ENCODE measurements around the gene PAX3.

PAX3 gene

GRCh38 chr2:222309766-222310165 lies 11.0 kb upstream of the PAX3 start:
- no peak for DNase-seq

- DNase-seq = no peak
Measured at GRCh38 chr2:222309361-222309760, 10.6 kb upstream of the PAX3 start.

GRCh38 chr2:222307978-222308730 lies 9.4 kb upstream of the PAX3 start:
- no peak for DNase-seq

GRCh38 chr2:222307143-222307756 lies 8.5 kb upstream of the PAX3 start:
- DNase-seq = no peak

- DNase-seq = no peak
Measured at GRCh38 chr2:222306393-222307142, 7.8 kb upstream of the PAX3 start.

GRCh38 chr2:222305516-222306392 lies 7.0 kb upstream of the PAX3 start:
- no peak for DNase-seq

GRCh38 chr2:222304737-222305515 lies 6.1 kb upstream of the PAX3 start:
- DNase-seq = no peak

GRCh38 chr2:222303828-222304736 lies 5.3 kb upstream of the PAX3 start:
- no peak for DNase-seq

- no peak for DNase-seq
Measured at GRCh38 chr2:222303045-222303827, 4.4 kb upstream of the PAX3 start.

- DNase-seq = no peak
Measured at GRCh38 chr2:222302178-222303018, 3.6 kb upstream of the PAX3 start.

GRCh38 chr2:222301796-222302118 lies 3.0 kb upstream of the PAX3 start:
- no peak for DNase-seq

- DNase-seq = no peak
Measured at GRCh38 chr2:222301053-222301795, 2.4 kb upstream of the PAX3 start.

GRCh38 chr2:222300726-222301052 lies 1.9 kb upstream of the PAX3 start:
- DNase-seq = no peak

GRCh38 chr2:222299906-222300725 lies 1.3 kb upstream of the PAX3 start:
- no peak for DNase-seq

GRCh38 chr2:222298001-222298310 lies 842 bp downstream of the PAX3 start:
- DNase-seq = no peak

- DNase-seq = no peak
Measured at GRCh38 chr2:222297600-222297935, 1.2 kb downstream of the PAX3 start.

- DNase-seq = no peak
Measured at GRCh38 chr2:222296911-222297599, 1.7 kb downstream of the PAX3 start.

- no peak for DNase-seq
Measured at GRCh38 chr2:222296311-222296741, 2.5 kb downstream of the PAX3 start.

Data from NCI-H2227 treated with DMSO at 0.1 percent for 48 hours (cell line).